Stimulated activated CD8-positive, alpha-beta memory T cell treated with anti-CD3 and anti-CD28 coated beads, Interleukin-12 subunit alpha, Interleukin-12 subunit beta, amount 100 ng/mL, for 4 hours (primary cell): ENCODE measurements around the gene PPM1N.

Experiments used
- DNase-seq: peaks from one replicate; pipeline ENCODE4 v3.0.0-alpha.2; 2020; ENCODE audit warnings: low read depth

The PPM1N gene

DNA sequence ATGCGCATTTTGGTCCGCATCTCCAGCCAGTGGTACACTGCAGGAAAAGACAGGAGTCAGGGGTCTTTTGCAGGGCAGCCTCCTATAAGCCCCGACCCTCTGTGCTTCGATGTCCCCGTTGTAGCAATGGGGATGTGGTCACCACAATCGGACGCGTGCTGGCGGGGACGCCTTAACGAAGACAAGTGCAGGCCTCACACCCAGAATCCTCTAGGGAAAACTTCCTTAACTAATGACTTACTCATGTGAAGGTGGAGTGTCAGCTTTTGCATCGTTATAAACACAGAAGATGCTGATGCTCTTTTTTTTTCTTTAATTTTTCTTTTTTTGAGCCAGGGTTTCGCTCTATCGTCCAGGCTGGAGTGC lies 31.2 kb downstream of the PPM1N start:
- DNase-seq, result no peak

DNA sequence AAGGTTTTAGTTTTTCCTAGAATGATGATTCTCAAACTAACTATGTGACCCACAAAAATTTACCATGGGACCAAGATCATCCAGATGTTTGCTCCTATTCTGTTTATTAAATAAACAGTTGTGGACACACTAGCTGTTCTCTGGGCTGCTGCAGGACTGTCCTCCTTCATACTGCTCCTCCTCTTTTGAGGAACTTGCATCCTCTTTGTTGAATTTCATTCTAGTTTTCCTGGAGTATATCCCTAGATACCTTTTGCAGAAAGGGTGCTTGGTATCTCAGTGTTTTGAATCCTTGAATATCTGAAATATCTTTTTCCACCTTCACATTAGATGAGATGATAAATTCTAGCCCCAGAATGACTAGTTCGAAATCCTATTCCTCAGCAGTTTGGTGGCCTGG lies 33.1 kb downstream of the PPM1N start:
- no peak for DNase-seq

- no peak for DNase-seq
Observed at GRCh38 chr19:45539459-45539858, 41.2 kb downstream of the PPM1N start.

DNA sequence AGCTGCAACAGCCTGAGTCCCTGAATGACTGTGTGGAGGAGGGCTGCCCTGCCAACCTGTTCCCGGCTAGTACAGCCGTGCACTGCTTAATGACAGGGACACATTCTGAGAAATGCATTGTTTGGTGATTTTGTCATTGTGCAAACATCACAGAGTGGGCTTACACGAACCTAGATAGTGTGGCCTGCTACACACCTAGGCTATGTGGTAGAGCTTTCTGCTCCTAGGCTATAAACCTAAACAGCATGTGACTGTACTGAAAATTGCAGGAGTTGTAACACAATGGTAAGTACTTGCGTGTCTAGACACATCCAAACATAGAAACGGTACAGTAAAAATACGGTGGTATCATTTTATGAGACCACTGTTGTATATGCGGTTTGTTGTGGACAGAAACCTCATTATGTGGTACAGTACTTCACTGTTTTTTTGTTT lies 44.0 kb downstream of the PPM1N start:
- DNase-seq, result no peak

- no peak for DNase-seq
Observed at GRCh38 chr19:45547211-45547770, 49.0 kb downstream of the PPM1N start.

- DNase-seq, result no peak
Observed at GRCh38 chr19:45547965-45548609, 49.8 kb downstream of the PPM1N start.
